SH-SY5Y (cell line): ENCODE data around the gene OR2C1.

Experiments
- GATA2 ChIP-seq: IDR thresholded peaks from 2 replicates; pipeline ENCODE4 v1.6.1; 2011; ENCODE audit warnings: mild to moderate bottlenecking, low read depth, low read length
- GATA3 ChIP-seq: IDR thresholded peaks from 2 replicates; pipeline ENCODE4 v1.6.1; 2011; ENCODE audit warnings: low read depth, mild to moderate bottlenecking, low read length, moderate library complexity

GRCh38 chr16:3311496-3311895 is 44.2 kb upstream of the OR2C1 start:
- no peak for TF ChIP-seq GATA2
- TF ChIP-seq GATA3: no peak
